GM11168 (cell line): Measurements from ENCODE around the gene USP24.
"Not testable (repeated sequence)": the region's sequence is repeated elsewhere in the genome, so short reads cannot be mapped to it uniquely, and the experiment has no call there.

Source experiments
- in situ Hi-C: fragments of 300-500 bp; cut with MboI; formaldehyde crosslinking; loops from one replicate; pipeline ENCODE4 v1.12.0; 2022; ENCODE audit warnings: low sequenced_read_pairs; ENCODE audit not compliant: unreplicated experiment

The USP24 gene

GRCh38 chr1:55046871-55047270 is 168.3 kb downstream of the USP24 start:
- in situ Hi-C loops = no loop called here

DNA sequence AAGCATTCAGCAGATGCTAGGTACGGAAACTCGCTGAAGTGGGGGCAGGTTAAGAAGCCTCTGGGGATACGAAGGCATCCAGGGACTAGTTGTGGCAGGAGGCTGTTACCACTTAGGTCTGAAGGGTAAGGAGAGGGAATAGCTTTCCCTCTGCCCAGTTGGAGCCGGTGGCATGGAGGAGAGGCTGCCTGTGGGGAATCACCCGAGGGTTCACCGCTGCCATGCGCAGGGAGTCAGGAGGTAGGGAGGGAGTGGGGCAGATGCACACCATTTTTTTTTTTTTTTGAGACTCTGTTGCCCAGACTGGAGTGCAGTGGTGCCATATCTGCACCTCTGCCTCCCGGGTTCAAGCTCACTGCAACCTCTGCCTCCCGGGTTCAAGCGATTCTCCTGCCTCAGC is 169.7 kb downstream of the USP24 start:
- in situ Hi-C loops = no loop called here

- in situ Hi-C loops = no loop called here
Observed at GRCh38 chr1:55044617-55045397, 170.4 kb downstream of the USP24 start.

DNA sequence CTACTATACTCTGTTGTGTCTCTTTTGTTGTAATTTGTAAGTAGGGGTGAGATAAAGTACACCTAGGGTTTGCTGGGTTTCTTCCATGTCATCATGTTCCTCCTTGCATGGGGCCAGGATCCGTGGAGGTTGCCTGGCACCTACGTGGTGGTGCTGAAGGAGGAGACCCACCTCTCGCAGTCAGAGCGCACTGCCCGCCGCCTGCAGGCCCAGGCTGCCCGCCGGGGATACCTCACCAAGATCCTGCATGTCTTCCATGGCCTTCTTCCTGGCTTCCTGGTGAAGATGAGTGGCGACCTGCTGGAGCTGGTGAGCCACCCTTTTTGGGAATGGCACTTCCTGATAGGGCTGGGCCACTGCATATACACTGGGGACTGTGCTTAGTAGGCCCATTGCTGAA is 171.4 kb downstream of the USP24 start:
- in situ Hi-C loops = no loop called here

DNA sequence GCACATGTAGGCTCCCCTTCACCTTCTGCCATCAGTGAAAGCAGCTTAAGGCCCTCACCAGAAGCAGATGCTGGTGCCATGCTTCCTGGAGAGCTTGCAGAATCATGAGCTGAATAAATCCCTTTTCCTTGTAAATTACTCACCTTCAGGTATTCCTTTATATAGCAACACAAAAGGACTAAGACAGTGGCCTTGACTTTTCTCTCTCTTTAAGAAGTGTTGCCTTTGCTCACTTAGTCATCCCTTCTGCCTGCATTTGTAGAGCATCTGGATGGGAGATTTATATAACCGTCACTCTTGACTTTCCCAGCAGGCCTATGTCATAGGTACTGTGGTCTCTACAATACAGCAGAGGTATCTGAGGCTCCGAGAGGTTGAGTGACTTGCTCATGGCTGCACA is 172.2 kb downstream of the USP24 start:
- in situ Hi-C loops = no loop called here

DNA sequence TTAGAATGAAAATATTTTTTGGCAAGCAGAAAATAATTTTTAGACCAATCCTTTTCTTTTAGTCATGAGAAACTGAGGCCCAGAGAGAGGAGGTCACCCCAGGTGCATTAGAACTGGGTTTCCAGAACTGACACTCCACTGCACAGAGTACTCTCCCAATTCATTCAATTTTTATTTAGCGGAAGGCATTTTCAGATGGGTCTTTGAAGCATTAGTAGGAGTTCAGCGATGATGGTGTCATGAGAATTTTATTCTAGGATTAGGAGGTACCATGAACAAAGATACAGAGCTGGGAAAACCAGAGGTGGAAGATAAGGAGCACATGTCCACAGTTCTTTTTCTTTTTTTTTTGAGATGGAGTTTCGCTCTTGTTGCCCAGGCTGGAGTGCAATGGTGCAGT is 173.6 kb downstream of the USP24 start:
- in situ Hi-C loops = no loop called here

DNA sequence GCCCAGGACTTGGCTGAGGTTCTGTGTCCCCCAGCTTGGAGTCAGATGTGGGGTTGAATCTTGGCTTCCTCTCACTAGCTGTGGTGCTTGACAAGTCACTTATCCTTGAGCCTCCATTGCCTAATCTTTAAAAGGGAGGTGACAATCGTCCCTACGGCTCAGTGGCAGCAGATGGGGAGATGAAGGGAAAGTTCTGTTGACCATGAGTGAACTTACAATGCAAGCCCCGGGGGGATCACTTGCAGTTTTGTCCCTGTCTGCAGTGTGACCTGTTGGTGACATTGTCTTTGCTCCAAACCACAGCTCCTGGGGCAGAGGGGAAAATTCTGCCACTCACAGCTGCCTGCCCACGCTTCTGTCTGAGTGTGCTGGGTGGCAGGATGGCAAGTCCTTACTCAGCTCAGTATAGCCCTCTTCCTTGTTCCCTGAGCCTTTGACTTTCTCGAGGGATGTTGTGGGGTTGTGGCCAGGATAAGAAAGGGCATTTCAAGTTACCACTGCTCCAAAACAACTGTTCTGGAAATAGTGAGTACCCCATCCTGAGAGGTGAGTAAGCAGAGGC is 174.2 kb downstream of the USP24 start:
- in situ Hi-C loops = no loop called here

GRCh38 chr1:55040083-55040932 is 174.9 kb downstream of the USP24 start:
- in situ Hi-C loops = no loop called here

DNA sequence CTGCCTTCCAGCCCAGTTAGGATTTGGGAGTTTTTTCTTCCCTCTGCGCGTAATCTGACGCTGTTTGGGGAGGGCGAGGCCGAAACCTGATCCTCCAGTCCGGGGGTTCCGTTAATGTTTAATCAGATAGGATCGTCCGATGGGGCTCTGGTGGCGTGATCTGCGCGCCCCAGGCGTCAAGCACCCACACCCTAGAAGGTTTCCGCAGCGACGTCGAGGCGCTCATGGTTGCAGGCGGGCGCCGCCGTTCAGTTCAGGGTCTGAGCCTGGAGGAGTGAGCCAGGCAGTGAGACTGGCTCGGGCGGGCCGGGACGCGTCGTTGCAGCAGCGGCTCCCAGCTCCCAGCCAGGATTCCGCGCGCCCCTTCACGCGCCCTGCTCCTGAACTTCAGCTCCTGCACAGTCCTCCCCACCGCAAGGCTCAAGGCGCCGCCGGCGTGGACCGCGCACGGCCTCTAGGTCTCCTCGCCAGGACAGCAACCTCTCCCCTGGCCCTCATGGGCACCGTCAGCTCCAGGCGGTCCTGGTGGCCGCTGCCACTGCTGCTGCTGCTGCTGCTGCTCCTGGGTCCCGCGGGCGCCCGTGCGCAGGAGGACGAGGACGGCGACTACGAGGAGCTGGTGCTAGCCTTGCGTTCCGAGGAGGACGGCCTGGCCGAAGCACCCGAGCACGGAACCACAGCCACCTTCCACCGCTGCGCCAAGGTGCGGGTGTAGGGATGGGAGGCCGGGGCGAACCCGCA is 175.7 kb downstream of the USP24 start, which contains the start of gene PCSK9:
Gene PCSK9 (plus strand): TSS at position 207 of the 741 bp plus-strand sequence. CDS start 290 bp downstream, at position 497.
- in situ Hi-C loops = no loop called here

GRCh38 chr1:55038974-55039341 is 176.2 kb downstream of the USP24 start:
- in situ Hi-C loops = no loop called here

DNA sequence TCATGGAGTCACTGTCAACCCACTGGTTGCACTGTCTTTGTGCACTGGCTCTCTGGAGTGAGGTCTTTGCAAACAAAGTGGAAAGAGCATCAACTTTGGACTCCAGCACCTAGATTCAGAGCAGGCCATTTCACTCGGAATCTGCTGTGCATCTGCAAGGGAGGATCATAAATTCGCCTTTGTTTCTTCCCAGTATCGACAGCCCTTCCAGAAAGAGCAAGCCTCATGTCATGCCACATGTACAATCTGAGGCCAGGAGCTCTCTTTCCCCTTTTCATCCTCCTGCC is 176.7 kb downstream of the USP24 start:
- in situ Hi-C loops = no loop called here

- in situ Hi-C loops = no loop called here
Observed at GRCh38 chr1:55037733-55038551, 177.2 kb downstream of the USP24 start.

- in situ Hi-C loops = no loop called here
Observed at GRCh38 chr1:55035904-55036303, 179.3 kb downstream of the USP24 start.

DNA sequence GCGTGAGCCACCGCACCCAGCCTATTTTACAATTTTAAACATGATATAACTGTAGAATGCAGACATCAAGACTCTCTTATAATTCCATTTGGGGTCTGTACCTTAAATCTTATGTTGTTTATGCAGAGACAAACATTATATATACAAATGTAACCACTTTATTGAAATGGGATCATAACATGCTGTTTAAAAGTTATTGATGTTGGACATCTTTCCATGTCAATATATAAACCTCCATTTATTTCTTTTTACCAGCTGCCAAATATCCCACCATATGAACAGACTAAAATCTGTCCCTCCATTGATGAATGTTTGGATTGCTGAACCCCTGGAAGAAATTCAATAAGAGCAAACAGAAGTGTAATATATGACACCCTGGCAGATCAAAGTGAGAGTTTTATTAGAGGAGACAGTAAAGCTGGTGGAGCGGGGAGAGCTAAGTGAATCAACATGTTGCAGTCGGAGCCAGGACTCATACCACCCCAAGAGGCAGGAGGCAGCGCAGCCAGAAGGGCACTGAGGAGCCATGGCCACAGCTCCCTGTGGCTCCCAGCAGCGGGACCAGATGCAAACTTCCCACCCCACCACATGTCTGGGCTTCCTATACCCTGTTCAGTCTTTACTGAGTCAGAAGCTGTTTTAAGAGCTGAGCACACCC is 180.6 kb downstream of the USP24 start:
- in situ Hi-C loops = no loop called here

DNA sequence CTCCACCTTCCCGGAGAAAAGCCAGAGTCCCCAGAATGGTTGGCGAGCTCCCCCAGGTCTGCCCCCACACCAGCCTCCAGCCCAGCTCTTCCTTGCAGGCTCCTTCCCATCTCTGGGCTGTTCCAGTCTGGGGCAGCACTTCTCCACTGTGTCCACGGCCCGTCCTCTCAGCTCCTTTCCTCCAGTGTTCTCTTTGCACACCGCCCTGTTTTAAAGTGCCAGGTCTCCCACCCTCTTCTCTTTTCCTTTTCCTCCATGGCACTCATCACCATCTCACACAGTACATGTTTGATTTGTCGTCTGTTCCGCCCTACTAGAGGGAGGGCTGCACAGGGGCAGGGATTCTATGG is 181.9 kb downstream of the USP24 start:
- in situ Hi-C loops = no loop called here

- in situ Hi-C loops = not testable (repeated sequence)
Observed at GRCh38 chr1:55031098-55031497, 184.1 kb downstream of the USP24 start.

DNA sequence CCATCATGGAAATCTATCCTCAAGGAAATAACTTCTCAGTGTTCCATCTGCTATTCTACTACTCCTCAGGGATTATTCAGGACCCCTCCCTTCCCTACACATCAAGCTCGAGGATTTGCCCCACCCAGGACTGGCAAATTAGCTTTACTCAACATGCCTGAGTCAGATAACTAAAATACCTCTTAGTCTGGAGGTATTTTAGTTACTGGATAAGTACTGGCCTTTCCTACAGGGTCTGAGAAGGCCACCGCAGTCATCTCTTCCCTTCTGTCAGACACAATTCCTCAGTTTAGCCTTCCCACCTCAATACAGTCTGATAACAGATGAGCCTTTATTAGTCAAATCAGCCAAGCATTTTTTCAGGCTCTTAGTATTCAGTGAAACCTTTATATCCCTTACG is 188.5 kb downstream of the USP24 start:
- in situ Hi-C loops = not testable (repeated sequence)

GRCh38 chr1:55024163-55024562 is 191.0 kb downstream of the USP24 start:
- in situ Hi-C loops = loop anchor here (25.0 kb wide), 1 partner anchor 362 kb away; no protein-coding TSS in a partner anchor

DNA sequence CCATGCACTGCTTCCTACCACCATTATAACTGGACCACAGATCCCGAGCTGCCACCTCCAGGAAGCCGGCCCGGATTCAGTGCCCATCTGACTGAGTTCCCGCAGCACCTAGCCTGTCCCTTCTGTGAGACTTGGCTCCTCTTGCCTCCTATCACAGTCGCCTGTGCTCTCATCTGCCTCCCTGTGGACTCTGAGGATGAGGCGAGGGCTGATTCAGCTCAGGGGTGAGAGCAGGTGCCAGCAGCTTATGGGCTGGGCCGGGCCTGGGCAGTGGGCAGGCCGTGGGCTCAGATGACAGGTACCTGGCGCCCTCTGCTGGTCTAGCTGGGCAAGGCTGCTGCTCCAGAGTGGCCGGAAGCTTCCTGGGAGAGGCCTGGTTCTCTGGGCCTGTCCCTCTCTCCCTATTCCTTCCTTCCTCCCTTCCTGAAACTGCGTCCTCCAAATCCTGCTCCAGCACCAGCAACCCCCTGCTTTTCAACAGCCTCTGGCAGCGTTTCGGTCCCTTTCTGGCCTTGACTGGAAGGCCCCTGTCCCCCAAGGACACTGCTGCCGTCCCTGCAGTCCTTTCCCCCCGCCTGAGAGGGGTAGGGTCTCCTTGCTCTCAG is 193.1 kb downstream of the USP24 start:
- in situ Hi-C loops = loop anchor here (25.0 kb wide), 1 partner anchor 360 kb away; no protein-coding TSS in a partner anchor
